SK-N-SH treated with all-trans-retinoic acid at 6 μM for 48 hours (cell line): Measurements from ENCODE around the gene E2F7.

ENCODE experiments used
- ATAC-seq: fragments of 200-7000 bp; cut with Tn5 transposase; 3 replicates; pipeline ENCODE4 v1.9.1; 2020; ENCODE audit warnings: mild to moderate bottlenecking, moderate library complexity
- ARNTL ChIP-seq: fragments of 450-650 bp; formaldehyde crosslinking; IDR thresholded peaks from 2 replicates; pipeline ENCODE4 v1.5.0; 2020; ENCODE audit warnings: low read depth, mild to moderate bottlenecking, moderate library complexity, borderline replicate concordance
- BACH2 ChIP-seq: fragments of 250-450 bp; sonication (Bioruptor Pico); IDR thresholded peaks from 2 replicates; pipeline ENCODE4 v1.9.0; 2021; ENCODE audit warnings: mild to moderate bottlenecking, borderline replicate concordance
- CREB5 ChIP-seq: fragments of 250-450 bp; sonication (Bioruptor Pico); IDR thresholded peaks from 2 replicates; pipeline ENCODE4 v1.5.1; 2020; ENCODE audit warnings: low read depth, mild to moderate bottlenecking, moderate library complexity
- CSDC2 ChIP-seq: fragments of 250-450 bp; sonication (Bioruptor Pico); IDR thresholded peaks from 2 replicates; pipeline ENCODE4 v1.5.0; 2020; ENCODE audit warnings: mild to moderate bottlenecking, moderate library complexity
- CSRNP3 ChIP-seq: fragments of 250-450 bp; sonication (Bioruptor Pico); IDR thresholded peaks from 2 replicates; pipeline ENCODE4 v1.5.1; 2021; ENCODE audit warnings: mild to moderate bottlenecking, moderate library complexity
- ESRRG ChIP-seq: fragments of 250-450 bp; sonication (Bioruptor Pico); IDR thresholded peaks from 2 replicates; pipeline ENCODE4 v1.6.1; 2021; ENCODE audit warnings: mild to moderate bottlenecking
- GLIS3 ChIP-seq: fragments of 250-450 bp; sonication (Bioruptor Pico); IDR thresholded peaks from 2 replicates; pipeline ENCODE4 v1.5.0; 2020; ENCODE audit warnings: mild to moderate bottlenecking, moderate library complexity
- OSR1 ChIP-seq: fragments of 250-450 bp; sonication (Bioruptor Pico); IDR thresholded peaks from 2 replicates; pipeline ENCODE4 v1.8.0; 2022; ENCODE audit warnings: moderate library complexity, mild to moderate bottlenecking, inconsistent platforms
- POU6F1 ChIP-seq: fragments of 250-450 bp; sonication (Bioruptor Pico); IDR thresholded peaks from 2 replicates; pipeline ENCODE4 v1.8.0; 2021; ENCODE audit warnings: low read depth, mild to moderate bottlenecking, moderate library complexity, borderline replicate concordance
- RARB ChIP-seq: fragments of 250-450 bp; sonication (Bioruptor Pico); IDR thresholded peaks from 2 replicates; pipeline ENCODE4 v1.8.0; 2021; ENCODE audit warnings: mild to moderate bottlenecking, moderate library complexity
- SNAI2 ChIP-seq: fragments of 250-450 bp; sonication (Bioruptor Pico); IDR thresholded peaks from 2 replicates; pipeline ENCODE4 v1.5.0; 2020; ENCODE audit warnings: mild to moderate bottlenecking, moderate library complexity
- TOX ChIP-seq: fragments of 250-450 bp; sonication (Bioruptor Pico); IDR thresholded peaks from 2 replicates; pipeline ENCODE4 v1.8.0; 2021; ENCODE audit warnings: mild to moderate bottlenecking, moderate library complexity, borderline replicate concordance
- TSHZ2 ChIP-seq: fragments of 250-450 bp; sonication (Bioruptor Pico); IDR thresholded peaks from 2 replicates; pipeline ENCODE4 v1.5.0; 2020; ENCODE audit warnings: mild to moderate bottlenecking, moderate library complexity
- ZC3H10 ChIP-seq: fragments of 250-450 bp; sonication (Bioruptor Pico); IDR thresholded peaks from 2 replicates; pipeline ENCODE4 v1.5.1; 2021; ENCODE audit warnings: mild to moderate bottlenecking, moderate library complexity
- ZFP30 ChIP-seq: fragments of 450-650 bp; formaldehyde crosslinking; IDR thresholded peaks from 2 replicates; pipeline ENCODE4 v1.5.0; 2022; ENCODE audit warnings: mild to moderate bottlenecking, moderate library complexity
- ZNF565 ChIP-seq: fragments of 450-650 bp; formaldehyde crosslinking; conservative IDR thresholded peaks from 2 replicates; pipeline ENCODE4 v1.5.0; 2020; ENCODE audit warnings: low read depth, mild to moderate bottlenecking, moderate library complexity

Gene E2F7

GRCh38 chr12:77113971-77114370, 48.6 kb upstream of the E2F7 start (continued):
- no peak for TF ChIP-seq GLIS3 (CRISPR knock-in tag)
- TF ChIP-seq RARB (CRISPR knock-in tag): no peak

- TF ChIP-seq OSR1 (CRISPR knock-in tag) (no peak), TOX (CRISPR knock-in tag) (no peak), ZFP30 (no peak), POU6F1 (CRISPR knock-in tag) (no peak), CREB5 (CRISPR knock-in tag) (no peak), RARB (CRISPR knock-in tag) (no peak), CSRNP3 (no peak), ESRRG (no peak)
- ATAC-seq: no peak
Observed at GRCh38 chr12:77108707-77109106, 43.3 kb upstream of the E2F7 start.

GRCh38 chr12:77107121-77107520, 41.8 kb upstream of the E2F7 start:
- TF ChIP-seq TSHZ2 (CRISPR knock-in tag) (no peak), RARB (CRISPR knock-in tag) (no peak), POU6F1 (CRISPR knock-in tag) (no peak), CSDC2 (CRISPR knock-in tag) (no peak), SNAI2 (no peak), ARNTL (no peak), ZC3H10 (CRISPR knock-in tag) (no peak), GLIS3 (CRISPR knock-in tag) (no peak)
- ATAC-seq: no peak

- TF ChIP-seq TSHZ2 (CRISPR knock-in tag): no peak
- no peak for TF ChIP-seq POU6F1 (CRISPR knock-in tag)
- no peak for TF ChIP-seq SNAI2
- TF ChIP-seq ZNF565 (CRISPR knock-in tag): no peak
- no peak for TF ChIP-seq RARB (CRISPR knock-in tag)
- no peak for TF ChIP-seq BACH2
- no peak for TF ChIP-seq GLIS3 (CRISPR knock-in tag)
- no peak for TF ChIP-seq ARNTL
- TF ChIP-seq, all 23 proteins: peak for 0
- no peak for ATAC-seq
Observed at GRCh38 chr12:77104792-77105191, 39.4 kb upstream of the E2F7 start.
